Activated CD4-positive, alpha-beta memory T cell treated with anti-CD3 and anti-CD28 coated beads for 36 hours (primary cell): ENCODE measurements around the gene BABAM2. TPM values are rescaled to one million over a fixed set of nuclear protein-coding genes. Genes with fewer than 3 reads are reported as not detected.

ENCODE experiments used
- CTCF ChIA-PET: fragments of 350-600 bp; sonication (Branson Sonifier 250); formaldehyde crosslinking; loops from one replicate; lab custom pipeline; 2021; ENCODE audit warnings: antibody characterized with exemption, inconsistent platforms; lab: Charles Lee
- POLR2A ChIA-PET: fragments of 350-600 bp; sonication (Branson Sonifier 250); formaldehyde crosslinking; loops from one replicate; lab custom pipeline; 2021; ENCODE audit warnings: antibody characterized with exemption; lab: Charles Lee
- DNase-seq: peaks from one replicate; pipeline ENCODE4 v3.0.0-alpha.2; 2020
- H3K27ac Mint-ChIP-seq: one replicate; pipeline ENCODE4 v1.8.0; 2021; ENCODE audit warnings: mixed read lengths
- H3K27me3 Mint-ChIP-seq: one replicate; pipeline ENCODE4 v1.8.0; 2021; ENCODE audit warnings: mixed read lengths
- H3K36me3 Mint-ChIP-seq: one replicate; pipeline ENCODE4 v1.8.0; 2021; ENCODE audit warnings: mixed read lengths
- H3K4me1 Mint-ChIP-seq: one replicate; pipeline ENCODE4 v1.8.0; 2021; ENCODE audit warnings: low read depth, mixed read lengths
- H3K4me3 Mint-ChIP-seq: one replicate; pipeline ENCODE4 v1.8.0; 2021; ENCODE audit warnings: mild to moderate bottlenecking, mixed read lengths
- H3K9me3 Mint-ChIP-seq: one replicate; pipeline ENCODE4 v1.8.0; 2021; ENCODE audit warnings: mixed read lengths
- intact Hi-C: fragments of 100-400 bp; cut with micrococcal nuclease; formaldehyde crosslinking; loops from one replicate; pipeline ENCODE4 v1.15.1; 2023
- total RNA-seq, 2 experiments: library from RNA; stranded (reverse); gene quantifications; one replicate each; pipeline ENCODE4 v1.2.3, GENCODE V29; 2021

BABAM2 gene
- total RNA-seq, 2 experiments from 2014 or later: 72.3 to 76.6 TPM

GRCh38 chr2:28281739-28282138 is 391.2 kb downstream of the BABAM2 start:
- ChIA-PET CTCF (interaction anchor here (1.0 kb wide), 1 partner anchor 171 kb away, joined by 4 read pairs; no protein-coding TSS in a partner anchor), POLR2A (no interaction called here)
- Mint-ChIP-seq H3K27me3 (no peaks in the 10 kb centered on the region), H3K27ac (no peak overlapping the region), H3K36me3 (peaks cover 10% of the 10 kb centered on the region), H3K9me3 (no peaks in the 10 kb centered on the region), H3K4me3 (no peak overlapping the region), H3K4me1 (peaks cover 5% of the 10 kb centered on the region)
- DNase-seq: no peak
- intact Hi-C loops: no loop called here

DNA sequence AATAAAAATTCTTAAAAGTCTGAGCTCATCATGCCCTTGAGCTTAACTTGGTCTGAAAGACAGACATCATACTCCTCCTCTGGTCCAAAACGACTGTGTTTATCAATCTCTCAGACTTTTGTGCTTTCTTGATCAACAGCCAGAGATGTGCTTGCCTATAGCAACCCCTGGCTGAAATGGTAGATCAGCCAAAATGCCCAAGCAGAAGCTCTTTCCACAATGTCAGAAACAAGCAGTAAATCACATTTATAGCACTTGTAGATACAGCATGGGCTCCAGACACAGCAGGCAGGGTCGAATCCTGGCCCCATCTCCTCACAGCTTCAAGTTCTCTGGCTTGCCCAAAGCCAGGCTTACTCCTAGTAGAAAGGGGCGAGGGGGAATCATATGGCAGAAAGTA is 391.7 kb downstream of the BABAM2 start:
- CTCF ChIA-PET: no interaction called here
- intact Hi-C loops: no loop called here
- Mint-ChIP-seq H3K27me3 (no peaks in the 10 kb centered on the region), H3K36me3 (peaks cover 10% of the 10 kb centered on the region), H3K4me1 (peaks cover 1% of the 10 kb centered on the region), H3K4me3 (no peak overlapping the region), H3K9me3 (no peaks in the 10 kb centered on the region), H3K27ac (no peak overlapping the region)
- DNase-seq: no peak
- POLR2A ChIA-PET: no interaction called here

DNA sequence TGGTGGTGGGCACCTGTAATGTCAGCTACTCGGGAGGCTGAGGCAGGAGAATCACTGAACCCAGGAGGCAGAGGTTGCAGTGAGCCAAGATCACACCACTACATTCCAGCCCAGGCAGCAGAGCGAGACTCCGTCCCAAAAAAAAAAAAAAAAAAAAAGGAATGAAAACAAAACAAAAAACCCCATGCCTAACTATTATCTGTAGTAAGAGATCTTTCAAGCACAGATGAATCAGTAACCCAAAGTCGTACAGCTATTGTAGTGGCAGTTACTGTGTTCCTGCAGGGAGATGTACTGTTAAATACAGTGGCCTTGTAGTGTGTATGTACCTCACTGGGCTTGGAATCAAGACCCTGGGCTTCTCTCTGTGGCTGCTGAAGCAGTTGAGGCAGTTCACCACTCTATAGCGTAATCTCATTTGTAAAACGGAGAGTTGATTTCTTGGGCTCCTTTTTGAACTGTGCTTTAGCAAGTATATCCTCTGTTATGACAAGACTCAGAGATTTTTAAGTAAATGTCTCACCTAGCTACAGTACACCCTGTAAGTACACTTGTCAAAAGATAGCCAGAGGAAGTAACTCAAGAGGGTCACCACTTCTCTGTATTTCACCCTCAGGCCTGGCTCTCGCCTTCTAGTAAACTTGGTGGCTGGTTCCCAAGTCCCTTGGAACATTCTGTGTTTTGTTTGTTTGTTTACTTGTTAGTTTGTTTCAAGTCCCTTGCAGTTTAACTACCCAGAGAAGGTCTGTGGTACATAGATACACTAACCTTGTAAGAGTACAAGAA is 392.5 kb downstream of the BABAM2 start:
- H3K4me1 Mint-ChIP-seq: no peaks in the 10 kb centered on the region
- no peak overlapping the region for H3K4me3 Mint-ChIP-seq
- intact Hi-C loops: no loop called here
- H3K9me3 Mint-ChIP-seq: no peaks in the 10 kb centered on the region
- H3K27me3 Mint-ChIP-seq: no peaks in the 10 kb centered on the region
- peaks cover 10% of the 10 kb centered on the region for H3K36me3 Mint-ChIP-seq
- ChIA-PET CTCF (no interaction called here), POLR2A (no interaction called here)
- no peak for DNase-seq
- H3K27ac Mint-ChIP-seq: no peak overlapping the region

- intact Hi-C loops: no loop called here
- Mint-ChIP-seq H3K9me3 (no peaks in the 10 kb centered on the region), H3K27ac (no peak overlapping the region), H3K4me3 (no peak overlapping the region), H3K27me3 (no peaks in the 10 kb centered on the region), H3K4me1 (no peaks in the 10 kb centered on the region), H3K36me3 (peaks cover 7% of the 10 kb centered on the region)
- no peak for DNase-seq
- ChIA-PET CTCF (no interaction called here), POLR2A (interaction anchor here (1.1 kb wide), 1 partner anchor 10 kb away, joined by 3 read pairs; no protein-coding TSS in a partner anchor)
Measured at GRCh38 chr2:28283861-28284260, 393.3 kb downstream of the BABAM2 start.

DNA sequence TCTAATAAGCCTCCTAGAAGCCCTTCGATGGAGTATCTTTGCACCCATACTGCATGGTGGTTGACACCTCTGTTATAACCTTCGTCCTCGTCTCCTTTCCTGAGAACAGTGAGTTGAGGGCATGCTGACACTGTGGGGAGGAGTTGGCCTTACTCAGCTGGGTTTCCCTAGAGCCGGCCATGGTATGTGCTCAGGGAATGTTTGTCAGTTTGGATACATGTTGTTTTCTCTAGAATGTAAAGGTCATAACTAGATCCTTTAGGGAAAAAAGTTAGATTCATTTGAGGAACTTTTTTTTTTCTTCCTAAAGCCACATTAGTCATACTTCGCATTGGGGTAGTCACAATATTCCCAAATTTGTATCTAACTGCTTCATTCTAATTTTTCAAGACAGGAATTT is 396.1 kb downstream of the BABAM2 start:
- Mint-ChIP-seq H3K4me1 (no peaks in the 10 kb centered on the region), H3K27ac (no peak overlapping the region), H3K36me3 (peaks cover 4% of the 10 kb centered on the region), H3K9me3 (no peaks in the 10 kb centered on the region), H3K4me3 (no peak overlapping the region), H3K27me3 (no peaks in the 10 kb centered on the region)
- POLR2A ChIA-PET: no interaction called here
- DNase-seq: no peak
- intact Hi-C loops: no loop called here
- CTCF ChIA-PET: no interaction called here

DNA sequence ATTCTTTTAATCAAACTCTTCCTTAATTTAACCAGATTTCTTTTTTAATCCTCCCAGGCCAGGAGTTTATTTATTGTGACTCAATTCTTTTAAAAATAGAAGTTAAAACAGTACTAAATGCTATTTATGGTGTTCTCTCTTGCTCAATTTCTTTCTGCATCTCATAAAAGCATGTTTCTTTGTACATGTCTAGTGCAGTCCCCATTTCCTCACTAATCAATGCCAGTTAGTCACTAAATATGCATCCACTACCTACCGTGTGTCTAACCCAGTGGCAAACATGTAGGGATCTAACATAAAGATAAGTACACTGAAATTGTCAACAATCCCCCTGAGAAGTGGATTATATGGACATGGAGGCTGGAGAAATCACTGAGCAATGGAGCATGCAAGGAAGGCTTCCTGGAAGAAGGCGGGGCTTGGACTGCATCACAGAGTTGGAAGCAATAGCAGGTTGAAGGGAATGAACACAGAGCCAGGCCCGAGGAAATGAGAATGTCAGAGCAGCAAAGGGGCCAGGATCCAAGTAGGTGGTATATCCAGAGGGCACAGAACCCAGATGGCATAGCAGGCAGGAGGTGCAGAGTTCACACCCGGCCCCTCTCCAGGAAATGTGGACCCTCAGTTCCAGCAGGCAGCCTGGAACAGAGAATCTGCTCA is 396.9 kb downstream of the BABAM2 start:
- POLR2A ChIA-PET: no interaction called here
- H3K27me3 Mint-ChIP-seq: no peaks in the 10 kb centered on the region

GRCh38 chr2:28288620-28289019 is 398.1 kb downstream of the BABAM2 start:
- no peak for DNase-seq
- Mint-ChIP-seq H3K27me3 (no peaks in the 10 kb centered on the region), H3K27ac (no peak overlapping the region), H3K9me3 (no peaks in the 10 kb centered on the region), H3K4me1 (peaks cover 9% of the 10 kb centered on the region), H3K36me3 (peaks cover 4% of the 10 kb centered on the region), H3K4me3 (no peak overlapping the region)
- CTCF ChIA-PET: no interaction called here
- POLR2A ChIA-PET: no interaction called here
- intact Hi-C loops: no loop called here

More for the DNA sequence above, 396.9 kb downstream of the BABAM2 start:
- Mint-ChIP-seq H3K9me3 (no peaks in the 10 kb centered on the region), H3K27ac (no peak overlapping the region), H3K36me3 (peaks cover 4% of the 10 kb centered on the region), H3K4me3 (no peak overlapping the region), H3K4me1 (peaks cover 1% of the 10 kb centered on the region)
- CTCF ChIA-PET: no interaction called here
- no peak for DNase-seq
- intact Hi-C loops: no loop called here

DNA sequence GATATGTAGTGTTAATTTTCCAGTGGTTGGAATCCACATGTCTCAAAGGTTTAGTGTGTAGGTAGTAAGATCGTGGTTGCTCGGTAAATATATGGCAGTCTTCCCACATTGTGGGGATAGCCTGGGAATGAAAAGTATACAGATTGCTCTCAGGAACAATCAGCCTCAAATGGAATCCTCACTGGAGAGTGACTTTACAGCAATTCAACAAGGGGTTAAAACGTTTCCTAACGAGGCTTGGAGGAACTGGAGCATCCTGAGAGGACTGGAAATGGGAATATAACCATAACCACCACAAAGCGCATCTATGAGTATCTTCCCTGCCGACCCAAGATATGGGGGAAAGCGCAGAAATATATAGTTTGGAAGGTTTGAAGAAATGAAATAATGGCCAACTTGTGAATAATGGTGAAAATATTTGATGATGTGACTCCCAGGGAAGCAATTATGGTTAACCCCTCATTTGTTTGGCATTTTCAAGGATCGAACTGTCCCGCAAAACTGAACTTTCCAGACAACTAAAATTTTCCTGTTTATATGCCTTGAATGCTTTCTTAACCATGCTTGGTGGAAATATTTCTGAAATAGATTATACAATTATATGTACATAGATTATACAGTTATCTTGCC is 401.4 kb downstream of the BABAM2 start:
- H3K27me3 Mint-ChIP-seq: no peaks in the 10 kb centered on the region
- CTCF ChIA-PET: no interaction called here
- no peak overlapping the region for H3K4me3 Mint-ChIP-seq
- no peaks in the 10 kb centered on the region for H3K9me3 Mint-ChIP-seq
- H3K4me1 Mint-ChIP-seq: peaks cover 12% of the 10 kb centered on the region
- intact Hi-C loops: no loop called here
- no peak overlapping the region for H3K27ac Mint-ChIP-seq
- peaks cover 4% of the 10 kb centered on the region for H3K36me3 Mint-ChIP-seq
- POLR2A ChIA-PET: no interaction called here
- no peak for DNase-seq

DNA sequence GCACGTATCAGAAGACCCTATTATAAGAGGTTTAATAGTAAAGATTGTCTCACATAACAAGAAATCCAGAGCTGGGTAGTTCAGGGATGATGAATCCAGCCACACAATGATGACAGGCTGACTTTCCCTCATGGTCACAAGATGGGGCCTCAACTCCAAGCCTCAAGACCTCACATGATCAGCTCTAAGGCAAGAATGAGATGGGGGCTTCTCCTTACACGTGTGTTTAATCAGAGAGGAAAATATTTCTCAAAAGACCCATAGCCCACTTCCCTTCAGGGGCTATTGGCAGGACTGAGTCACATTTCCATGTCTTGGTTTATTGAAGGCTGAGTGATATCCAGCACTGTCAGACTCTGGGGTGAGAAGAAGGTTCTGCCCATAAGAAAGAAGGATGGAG is 402.0 kb downstream of the BABAM2 start:
- no peak overlapping the region for H3K27ac Mint-ChIP-seq
- no peak overlapping the region for H3K4me3 Mint-ChIP-seq
- no peaks in the 10 kb centered on the region for H3K27me3 Mint-ChIP-seq
- intact Hi-C loops: no loop called here
- H3K4me1 Mint-ChIP-seq: peaks cover 12% of the 10 kb centered on the region
- peak; percentile 18 for DNase-seq
- no peaks in the 10 kb centered on the region for H3K9me3 Mint-ChIP-seq
- H3K36me3 Mint-ChIP-seq: peaks cover 4% of the 10 kb centered on the region
- CTCF ChIA-PET: no interaction called here
- POLR2A ChIA-PET: no interaction called here

GRCh38 chr2:28293416-28293815 is 402.9 kb downstream of the BABAM2 start:
- Mint-ChIP-seq H3K4me1 (peaks cover 12% of the 10 kb centered on the region), H3K36me3 (peaks cover 4% of the 10 kb centered on the region), H3K9me3 (no peaks in the 10 kb centered on the region), H3K27ac (no peak overlapping the region), H3K27me3 (no peaks in the 10 kb centered on the region), H3K4me3 (no peak overlapping the region)
- ChIA-PET CTCF (no interaction called here), POLR2A (no interaction called here)
- intact Hi-C loops: no loop called here
- no peak for DNase-seq

GRCh38 chr2:28294451-28294850 is 403.9 kb downstream of the BABAM2 start:
- H3K36me3 Mint-ChIP-seq: peaks cover under 1% of the 10 kb centered on the region
- H3K4me1 Mint-ChIP-seq: peaks cover 12% of the 10 kb centered on the region
- intact Hi-C loops: no loop called here
- no peak overlapping the region for H3K4me3 Mint-ChIP-seq
- H3K9me3 Mint-ChIP-seq: no peaks in the 10 kb centered on the region
- DNase-seq: no peak
- POLR2A ChIA-PET: no interaction called here
- CTCF ChIA-PET: no interaction called here
- H3K27me3 Mint-ChIP-seq: no peaks in the 10 kb centered on the region
- no peak overlapping the region for H3K27ac Mint-ChIP-seq

- Mint-ChIP-seq H3K9me3 (no peaks in the 10 kb centered on the region), H3K27ac (no peak overlapping the region), H3K4me3 (no peak overlapping the region), H3K36me3 (peaks cover 12% of the 10 kb centered on the region), H3K27me3 (no peaks in the 10 kb centered on the region), H3K4me1 (peaks cover 12% of the 10 kb centered on the region)
- ChIA-PET CTCF (no interaction called here), POLR2A (no interaction called here)
- intact Hi-C loops: no loop called here
- no peak for DNase-seq
Measured at GRCh38 chr2:28296243-28296642, 405.7 kb downstream of the BABAM2 start.
